ENCODE measurements around the gene NSMCE4A. TPM values are rescaled to one million over a fixed set of nuclear protein-coding genes. Genes with fewer than 3 reads are reported as not detected.

Gene NSMCE4A
- total and polyA plus RNA-seq, 9 of the 15 experiments (the other 6 are each of a cell fraction or from before 2014, with no cell fraction given): 8.4 to 88.5 (median 46.4) TPM

DNA sequence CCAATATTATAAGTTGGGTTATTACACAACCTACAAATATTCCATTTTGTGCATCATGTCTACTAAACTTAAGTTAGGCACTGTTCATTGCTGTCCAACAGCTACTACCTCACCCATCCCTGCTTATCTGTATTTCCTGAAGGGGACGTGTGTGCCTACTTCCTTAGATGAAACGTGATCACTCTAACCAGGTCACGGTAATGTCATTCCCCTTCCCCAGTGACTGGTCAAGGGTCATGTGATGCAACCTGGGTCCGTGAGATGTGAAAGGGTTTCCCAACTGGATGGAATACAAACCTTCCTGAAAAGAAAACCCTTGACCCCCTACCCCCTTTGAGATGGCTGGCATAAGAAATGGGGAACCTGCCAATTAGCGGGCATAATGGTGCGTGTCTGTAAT is 1.6 kb upstream of the NSMCE4A start:
- Histone ChIP-seq H3K27me3 (ENCODE audit: control insufficient read depth in 2 of 2, insufficient read depth in 2 of 2, low read length in 2 of 2) (no peaks in the 10 kb centered on the region), H3K9me3 (replicated peaks; ENCODE audit: control insufficient read depth, insufficient read depth, low read depth, low read length) (no peaks in the 10 kb centered on the region), H4K20me1 (replicated peaks; ENCODE audit: control insufficient read depth, insufficient read depth, low read length) (no peaks in the 10 kb centered on the region), H3K9me1 (ENCODE audit: control insufficient read depth, insufficient read depth, low read length) (no peaks in the 10 kb centered on the region), H2AFZ (ENCODE audit: low read depth, low read length) (no peak overlapping the region), H3K9ac (ENCODE audit: insufficient read depth in 1 of 2, low read depth in 2 of 2, low read length in 2 of 2) (no peak overlapping the region), H3K27ac (ENCODE audit: extremely low read depth, low read depth, low read length) (no peak overlapping the region), H3K79me2 (ENCODE audit: control insufficient read depth, insufficient read depth, low read length) (peaks cover 16% of the 10 kb centered on the region), H3K4me1 (replicated peaks in 1 of 2; ENCODE audit: control insufficient read depth in 2 of 2, insufficient read depth in 2 of 2, low read length in 2 of 2) (peaks cover 3 to 14% of the 10 kb centered on the region in 2 experiments; a peak in 3 of 5 replicates), H3K4me3 (no peak overlapping the region), H3K36me3 (ENCODE audit: control insufficient read depth, insufficient read depth, low read length) (peaks cover 11% of the 10 kb centered on the region; the same call in 2 of the 3 replicates), H3K4me2 (ENCODE audit: insufficient read depth, low read length) (no peak overlapping the region)
- ATAC-seq (no peak), FAIRE-seq (no peak), DNase-seq (ENCODE audit: extremely low read depth in 1 of 4, low spot score in 3 of 4) (no peak)
- ChIA-PET CTCF (ENCODE audit: low intra/inter-chr PET ratio) (no interaction called here), POLR2A (no interaction called here)
- TF ChIP-seq TCF3 (CRISPR knock-in tag; IDR thresholded peaks at IDR 0.05) (no peak), ZEB2 (IDR thresholded peaks at IDR 0.05) (no peak), GABPA (tag; conservative IDR thresholded peaks at IDR 0.05; ENCODE audit: low read depth) (no peak), ETV6 (IDR thresholded peaks at IDR 0.05; ENCODE audit: borderline replicate concordance in 1 of 2, low read depth in 2 of 2, low read length in 1 of 2) (no peak), ETV6 (CRISPR knock-in tag; IDR thresholded peaks at IDR 0.05; ENCODE audit: borderline replicate concordance) (no peak), CHD1 (IDR thresholded peaks at IDR 0.05; ENCODE audit: low read length) (no peak), ZNF324 (CRISPR knock-in tag; IDR thresholded peaks at IDR 0.05) (no peak), MAZ (CRISPR knock-in tag; conservative IDR thresholded peaks at IDR 0.05 in 1 of 2, IDR thresholded peaks at IDR 0.05 in 1 of 2) (no peak), FOXP1 (CRISPR knock-in tag; IDR thresholded peaks at IDR 0.05) (no peak), ZNF140 (CRISPR knock-in tag; IDR thresholded peaks at IDR 0.05) (no peak)
- TF ChIP-seq, protein P1, sequence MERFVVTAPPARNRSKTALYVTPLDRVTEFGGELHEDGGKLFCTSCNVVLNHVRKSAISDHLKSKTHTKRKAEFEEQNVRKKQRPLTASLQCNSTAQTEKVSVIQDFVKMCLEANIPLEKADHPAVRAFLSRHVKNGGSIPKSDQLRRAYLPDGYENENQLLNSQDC (CRISPR knock-in tag; IDR thresholded peaks at IDR 0.05): no peak
- TF ChIP-seq, protein P2, sequence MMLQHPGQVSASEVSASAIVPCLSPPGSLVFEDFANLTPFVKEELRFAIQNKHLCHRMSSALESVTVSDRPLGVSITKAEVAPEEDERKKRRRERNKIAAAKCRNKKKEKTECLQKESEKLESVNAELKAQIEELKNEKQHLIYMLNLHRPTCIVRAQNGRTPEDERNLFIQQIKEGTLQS (IDR thresholded peaks at IDR 0.05): no peak
- TF ChIP-seq, protein P2 (CRISPR knock-in tag; conservative IDR thresholded peaks at IDR 0.05): no peak
- intact Hi-C loops (cut with micrococcal nuclease): no loop called here
- no TSS peak for BruUV-seq (replicated peaks)
- in situ Hi-C loops (cut with MboI): no loop called here
- WGBS (ENCODE audit: insufficient coverage, low coverage, missing lambda C conversion rate): 31% methylated on average over 5 of the region's 6 CpGs

Data from K562 (cell line).